GM18505 (cell line): ENCODE results near the gene HEPHL1.

ENCODE experiments used
- ATAC-seq: cut with Tn5 transposase; IDR thresholded peaks from one replicate; pipeline ENCODE4 v1.9.1; 2021; ENCODE audit not compliant: unreplicated experiment
- POLR2A ChIP-seq: IDR thresholded peaks from 4 replicates; pipeline ENCODE4 v1.6.1; 2011; ENCODE audit warnings: borderline replicate concordance; ENCODE audit not compliant: insufficient read depth, insufficient read length; ENCODE audit errors: extremely low read depth

Gene HEPHL1

DNA sequence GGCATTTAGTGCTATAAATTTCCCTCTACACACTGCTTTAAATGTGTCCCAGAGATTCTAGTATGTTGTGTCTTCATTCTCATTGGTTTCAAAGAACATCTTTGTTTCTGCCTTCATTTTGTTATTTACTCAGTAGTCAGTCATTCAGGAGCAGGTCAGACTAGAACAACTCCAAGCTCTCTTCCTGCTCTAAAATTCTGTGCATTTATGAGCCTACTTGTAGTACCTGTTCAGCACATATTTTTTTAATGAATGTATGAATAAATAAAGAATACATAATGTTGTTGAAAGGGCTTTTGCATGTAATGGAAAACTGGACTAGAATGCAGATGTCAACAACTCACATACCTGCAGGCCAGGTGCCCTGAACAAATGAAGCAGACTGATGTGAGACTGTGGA is 13.7 kb upstream of the HEPHL1 start:
- TF ChIP-seq POLR2A, result no peak
- ATAC-seq, result no peak

DNA sequence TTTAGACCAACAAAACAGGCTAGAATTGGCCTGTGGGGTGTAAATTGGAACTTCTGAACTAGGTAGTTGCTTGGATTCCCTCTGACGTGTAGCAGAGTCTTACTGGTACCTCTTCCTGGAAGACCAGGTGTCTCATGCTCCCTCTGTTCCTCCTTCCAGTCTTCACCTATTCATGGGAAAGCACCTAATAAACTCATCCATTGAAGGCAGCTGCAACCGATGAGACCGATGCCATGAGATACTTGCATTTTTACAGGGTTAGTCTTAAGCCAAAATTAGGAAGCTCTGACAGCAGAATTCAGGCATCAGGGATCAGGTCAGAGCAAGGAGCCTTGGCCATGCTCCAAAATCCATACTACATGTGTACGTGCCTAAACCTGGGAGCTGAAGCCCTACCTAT is 13.2 kb upstream of the HEPHL1 start:
- ATAC-seq, result no peak
- TF ChIP-seq POLR2A, result no peak

DNA sequence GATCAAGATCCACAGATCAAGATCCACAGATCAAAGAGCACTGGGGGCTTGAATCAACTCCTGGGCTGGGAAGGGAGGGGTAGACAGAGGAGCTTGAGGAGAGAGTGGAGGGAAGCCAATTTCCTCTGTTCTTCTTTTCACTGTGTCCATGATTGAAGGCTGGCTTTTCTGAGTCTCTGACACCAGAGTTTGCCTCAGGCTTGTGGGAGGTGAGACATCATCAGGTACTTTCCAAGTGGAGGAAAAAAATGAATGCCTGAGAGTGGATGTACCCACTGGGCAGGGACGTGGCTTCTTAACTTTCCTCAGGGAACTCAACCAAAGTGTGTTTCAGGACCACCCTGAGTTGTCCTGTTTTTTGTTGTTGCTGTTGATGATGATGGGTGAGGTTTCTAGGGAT is 11.0 kb upstream of the HEPHL1 start:
- ATAC-seq, result no peak

DNA sequence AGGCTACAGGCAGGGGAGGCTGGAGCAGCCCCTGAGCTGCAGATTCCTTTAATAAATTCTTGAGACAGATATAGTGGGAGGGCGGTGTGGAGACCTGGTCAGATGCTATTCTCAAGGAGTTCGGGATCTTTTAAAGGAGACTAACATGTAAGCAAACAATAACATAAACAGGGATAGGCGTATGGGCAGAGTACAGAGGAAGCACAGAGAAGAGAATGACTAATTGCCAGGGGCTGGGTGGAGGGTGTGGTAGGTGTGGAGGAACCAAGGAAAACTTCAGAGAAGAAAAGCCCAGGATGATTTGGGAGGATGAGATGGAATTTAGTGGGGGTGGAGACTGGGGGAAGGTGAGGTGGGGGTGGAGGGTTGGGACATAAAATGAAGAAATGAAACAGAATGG is 9.7 kb upstream of the HEPHL1 start:
- no peak for TF ChIP-seq POLR2A
- ATAC-seq, result no peak

More for the DNA sequence above, 11.0 kb upstream of the HEPHL1 start:
- no peak for TF ChIP-seq POLR2A

DNA sequence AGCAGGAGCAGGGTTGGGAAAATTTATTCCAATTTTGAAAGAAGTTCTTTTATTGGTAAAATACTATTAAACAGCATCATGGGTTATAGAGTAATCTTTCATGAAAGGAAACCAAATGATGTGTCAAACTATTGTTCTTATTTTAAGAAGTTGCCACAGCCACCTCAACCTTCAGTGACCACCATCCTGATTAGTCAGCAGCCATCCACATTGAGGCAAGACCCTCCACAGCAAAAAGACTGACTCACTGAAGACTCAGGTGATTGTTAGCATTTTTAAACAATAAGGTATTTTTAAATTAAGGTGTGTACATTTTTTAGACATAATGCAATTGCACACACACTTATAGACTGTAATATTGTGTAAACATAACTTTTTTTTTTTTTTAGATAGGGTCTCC is 3.7 kb upstream of the HEPHL1 start:
- no peak for TF ChIP-seq POLR2A
- no peak for ATAC-seq

DNA sequence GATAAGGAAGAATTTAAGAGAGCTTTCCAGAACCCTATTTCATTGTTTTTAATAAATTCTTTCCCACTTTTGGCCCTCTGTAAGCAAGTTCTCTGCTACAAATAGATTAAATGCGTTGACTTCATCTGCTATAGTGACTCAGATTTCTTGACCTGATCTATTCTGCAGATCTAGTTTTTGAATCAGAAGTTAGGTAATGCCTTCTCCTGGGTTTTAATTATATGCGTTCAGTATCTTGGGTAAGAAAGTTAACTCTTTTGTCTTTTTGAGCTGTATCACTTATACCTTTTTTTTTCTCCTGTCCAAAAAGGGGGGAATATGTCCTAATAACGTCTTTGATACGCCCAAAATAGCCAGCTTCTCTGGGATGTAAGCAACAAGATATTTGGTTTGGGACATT is 2.4 kb upstream of the HEPHL1 start:
- ATAC-seq, result no peak
- TF ChIP-seq POLR2A, result no peak

DNA sequence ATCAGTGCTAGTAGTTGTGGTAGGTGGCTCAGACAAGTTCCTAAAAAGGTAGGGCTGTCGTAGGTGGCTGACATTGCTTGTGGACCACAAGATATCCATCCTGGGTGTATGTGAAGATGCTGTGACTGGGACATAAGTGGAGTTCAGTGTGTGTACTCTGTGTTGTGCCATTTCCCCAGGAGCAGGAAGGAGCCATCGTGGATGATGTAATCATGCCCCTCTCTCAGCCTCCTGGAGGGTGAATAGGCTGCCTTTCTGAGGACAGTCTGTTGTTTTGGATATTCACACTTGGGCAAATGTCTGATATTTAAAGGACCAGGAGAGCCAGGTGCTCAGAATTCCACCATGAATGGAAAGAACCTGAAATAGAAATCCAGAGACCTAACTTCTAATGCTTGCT is 2.7 kb downstream of the HEPHL1 start:
- ATAC-seq, result no peak
- TF ChIP-seq POLR2A, result no peak

DNA sequence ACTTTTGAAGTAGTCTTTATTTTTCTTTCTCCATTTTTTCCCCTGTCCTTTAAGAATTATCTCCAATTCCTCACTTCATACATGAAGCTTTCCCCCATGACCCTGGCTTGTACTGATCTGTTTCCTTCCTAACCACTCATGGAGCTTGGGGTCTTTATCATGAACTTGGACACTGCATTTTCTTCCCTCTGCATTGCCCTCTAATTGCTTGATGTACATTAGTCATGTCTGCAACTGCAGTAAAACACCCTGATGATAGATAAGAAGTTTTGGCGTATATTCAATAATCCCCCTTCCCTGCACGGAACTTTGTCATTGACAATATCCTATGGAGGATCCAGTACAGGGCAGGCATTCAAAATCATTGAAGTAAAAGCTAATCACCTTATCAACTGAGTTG is 3.4 kb downstream of the HEPHL1 start:
- no peak for ATAC-seq
- no peak for TF ChIP-seq POLR2A

DNA sequence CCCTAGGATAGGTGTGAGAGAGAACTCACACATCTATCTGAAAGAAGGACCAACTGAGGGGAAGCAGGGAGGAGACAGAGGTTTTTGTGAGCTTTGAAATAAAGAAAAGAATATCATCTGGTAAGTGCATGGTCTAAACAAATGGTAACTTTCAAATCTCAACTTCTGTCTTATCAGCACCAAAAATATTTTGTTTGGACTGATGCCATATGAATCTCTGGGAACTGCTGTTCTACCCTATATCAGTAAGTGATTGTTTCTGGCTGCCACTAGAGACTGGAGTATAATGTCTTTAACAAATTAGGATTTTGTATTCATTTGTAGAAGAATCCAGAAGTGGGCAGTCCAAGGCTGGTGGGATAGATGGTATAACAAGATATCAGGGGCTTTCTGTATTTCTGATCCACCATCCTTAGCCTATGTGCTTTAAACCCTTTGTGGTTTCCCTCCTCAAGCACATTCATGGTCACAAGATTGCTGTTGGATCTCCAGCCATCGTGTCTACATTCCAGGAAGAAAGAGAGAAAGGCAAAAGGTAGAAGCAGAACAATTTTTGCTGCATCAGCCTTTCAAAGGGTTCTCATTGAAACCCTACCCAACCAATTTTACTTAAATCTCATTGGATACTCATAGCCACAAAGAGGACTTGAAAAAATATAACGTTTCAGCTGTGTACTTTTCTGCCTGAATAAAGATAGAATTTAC is 4.7 kb downstream of the HEPHL1 start:
- ATAC-seq, result no peak
- no peak for TF ChIP-seq POLR2A

DNA sequence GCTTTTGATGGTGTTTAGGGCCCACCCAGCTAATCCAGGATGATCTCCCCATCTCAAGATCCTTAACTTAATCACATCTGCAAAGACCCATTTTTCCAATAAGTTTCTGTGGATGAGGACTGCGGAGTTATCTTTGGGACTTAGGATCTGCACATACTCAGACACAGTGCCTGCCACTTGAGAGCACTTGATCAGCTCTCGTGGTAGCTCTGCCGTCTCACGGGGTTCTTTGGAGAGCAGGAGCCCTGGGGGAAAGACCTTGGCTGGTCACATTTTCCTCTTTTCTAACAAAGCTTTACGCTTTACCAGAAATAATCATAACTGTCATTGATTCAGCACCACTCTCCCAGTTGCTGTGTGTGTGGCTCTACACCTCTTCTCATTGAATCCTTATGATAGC is 6.1 kb downstream of the HEPHL1 start:
- ATAC-seq, result no peak
- TF ChIP-seq POLR2A, result no peak

DNA sequence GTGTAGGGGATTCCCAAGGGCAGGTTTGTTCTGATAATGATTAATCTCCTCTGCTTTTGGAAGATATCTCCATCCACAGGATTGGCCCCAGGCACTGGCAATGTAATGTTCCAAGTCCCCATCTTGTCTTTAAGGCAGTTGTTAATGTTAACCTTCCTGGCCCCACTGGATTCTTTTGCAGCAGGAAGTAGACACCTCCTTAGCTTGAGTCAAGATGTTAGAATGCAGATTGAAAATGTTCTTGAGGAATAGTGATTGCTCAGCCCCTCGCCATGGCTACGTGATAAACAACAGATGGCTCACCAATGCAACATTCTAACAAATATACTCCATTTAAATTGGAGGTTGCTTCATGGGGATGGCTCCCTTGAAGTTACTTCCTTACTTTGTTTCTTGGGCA is 7.3 kb downstream of the HEPHL1 start:
- no peak for TF ChIP-seq POLR2A
- no peak for ATAC-seq

DNA sequence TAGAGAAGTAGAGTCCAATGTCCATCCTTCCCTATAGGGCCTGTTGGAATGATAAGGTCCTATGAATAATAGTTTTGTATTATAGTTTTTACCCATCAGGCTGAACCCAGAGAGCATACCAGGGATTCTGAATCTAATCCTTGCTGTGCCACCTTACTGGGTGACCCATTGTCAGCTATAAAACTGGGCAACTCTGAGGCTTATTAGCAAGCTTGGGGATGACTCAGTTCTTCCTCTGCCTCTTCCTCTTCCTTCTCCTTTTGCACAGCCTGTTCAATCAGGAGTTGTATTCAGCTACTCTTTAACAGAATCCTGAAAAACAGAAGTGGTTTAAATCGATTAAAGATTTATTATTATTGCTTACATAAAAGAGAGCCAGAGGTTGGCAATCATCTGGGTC is 8.9 kb downstream of the HEPHL1 start:
- no peak for ATAC-seq
- no peak for TF ChIP-seq POLR2A

DNA sequence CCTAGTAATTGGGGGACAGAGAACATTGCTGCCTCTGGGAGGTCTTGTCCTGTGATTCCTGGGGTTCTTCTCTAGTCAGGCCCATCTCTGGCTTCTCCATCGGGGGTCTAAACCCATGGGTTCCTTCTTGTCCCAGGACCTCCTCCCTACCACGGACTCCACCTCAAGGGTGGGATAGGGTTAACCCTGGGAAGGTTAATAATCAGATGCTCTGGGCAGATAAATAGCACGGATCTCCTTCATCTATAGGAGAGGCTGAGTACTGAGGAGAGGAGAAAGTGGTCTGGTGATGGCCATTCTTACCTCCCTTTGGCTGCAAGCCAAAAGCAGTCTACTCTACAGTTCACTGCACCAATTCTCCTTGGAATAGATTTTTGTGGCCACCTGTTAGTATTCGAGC is 10.5 kb downstream of the HEPHL1 start:
- TF ChIP-seq POLR2A, result no peak
- ATAC-seq, result no peak

DNA sequence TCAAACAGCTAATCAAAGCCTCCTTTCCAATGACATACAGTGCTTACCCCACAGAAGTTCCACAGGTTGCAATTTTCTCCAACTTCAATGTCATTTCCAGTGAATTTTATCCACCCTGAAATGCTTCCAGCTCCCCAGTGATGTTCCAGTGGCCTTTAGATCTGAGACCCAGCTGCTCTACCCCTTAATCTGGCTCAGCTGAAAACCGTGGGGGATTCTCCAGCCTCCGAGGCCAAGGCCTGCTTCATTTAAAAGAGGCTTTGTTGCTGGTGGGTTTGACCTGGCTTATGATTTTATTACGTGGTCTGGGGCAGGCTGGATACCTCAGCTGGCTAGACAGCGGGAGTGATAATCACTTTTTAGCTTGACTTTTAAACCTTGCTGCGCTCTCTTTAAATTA is 10.9 kb downstream of the HEPHL1 start:
- ATAC-seq, result no peak
- TF ChIP-seq POLR2A, result no peak

DNA sequence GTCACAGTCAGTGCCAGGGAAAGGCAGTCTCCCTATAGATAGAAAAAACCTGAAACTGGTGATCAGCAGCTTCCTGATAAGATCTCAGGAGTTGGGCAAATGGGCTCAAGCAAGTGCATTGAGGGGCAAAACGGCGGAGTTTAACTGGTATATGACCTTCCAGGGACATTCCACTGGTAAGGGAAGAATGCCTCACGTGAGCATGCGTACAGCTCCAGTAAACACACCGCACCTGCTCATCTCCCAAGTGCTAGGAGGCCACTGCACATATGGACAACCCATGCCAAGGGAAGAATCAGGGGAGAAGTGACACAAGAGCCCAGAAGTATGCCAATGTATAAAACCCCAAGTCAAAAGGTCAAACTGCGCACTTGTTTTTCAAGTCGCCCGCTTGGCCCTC is 11.6 kb downstream of the HEPHL1 start:
- no peak for TF ChIP-seq POLR2A
- ATAC-seq, result no peak
